ENCODE data around the gene CRAMP1.

- TF ChIP-seq, protein P1, sequence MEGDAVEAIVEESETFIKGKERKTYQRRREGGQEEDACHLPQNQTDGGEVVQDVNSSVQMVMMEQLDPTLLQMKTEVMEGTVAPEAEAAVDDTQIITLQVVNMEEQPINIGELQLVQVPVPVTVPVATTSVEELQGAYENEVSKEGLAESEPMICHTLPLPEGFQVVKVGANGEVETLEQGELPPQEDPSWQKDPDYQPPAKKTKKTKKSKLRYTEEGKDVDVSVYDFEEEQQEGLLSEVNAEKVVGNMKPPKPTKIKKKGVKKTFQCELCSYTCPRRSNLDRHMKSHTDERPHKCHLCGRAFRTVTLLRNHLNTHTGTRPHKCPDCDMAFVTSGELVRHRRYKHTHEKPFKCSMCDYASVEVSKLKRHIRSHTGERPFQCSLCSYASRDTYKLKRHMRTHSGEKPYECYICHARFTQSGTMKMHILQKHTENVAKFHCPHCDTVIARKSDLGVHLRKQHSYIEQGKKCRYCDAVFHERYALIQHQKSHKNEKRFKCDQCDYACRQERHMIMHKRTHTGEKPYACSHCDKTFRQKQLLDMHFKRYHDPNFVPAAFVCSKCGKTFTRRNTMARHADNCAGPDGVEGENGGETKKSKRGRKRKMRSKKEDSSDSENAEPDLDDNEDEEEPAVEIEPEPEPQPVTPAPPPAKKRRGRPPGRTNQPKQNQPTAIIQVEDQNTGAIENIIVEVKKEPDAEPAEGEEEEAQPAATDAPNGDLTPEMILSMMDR (IDR thresholded peaks at IDR 0.05): no peak
- TF ChIP-seq POLR2AphosphoS5 (IDR thresholded peaks at IDR 0.05) (no peak), POLR2A (IDR thresholded peaks at IDR 0.05; ENCODE audit: low read depth) (no peak), EP300 (IDR thresholded peaks at IDR 0.05) (no peak)
These were observed 57.5 kb downstream of the CRAMP1 start for GRCh38 chr16:1669698-1670097.
